IgD-negative memory B cell (primary cell): ENCODE data around the gene ATP5PB. TPM values are rescaled to one million over a fixed set of nuclear protein-coding genes. Genes with fewer than 3 reads are reported as not detected.

Source experiments
- H3K27ac Mint-ChIP-seq, 3 donors: one replicate each; pipeline ENCODE4 v1.8.0; 2020 to 2022; ENCODE audit warnings: mild to moderate bottlenecking in 3 of 3, mixed read lengths in 3 of 3, moderate library complexity in 1 of 3
- H3K27me3 Mint-ChIP-seq: one replicate; pipeline ENCODE4 v1.8.0; 2021; ENCODE audit warnings: mixed read lengths
- H3K36me3 Mint-ChIP-seq: one replicate; pipeline ENCODE4 v1.8.0; 2020; ENCODE audit warnings: mild to moderate bottlenecking, mixed read lengths
- H3K4me1 Mint-ChIP-seq, 3 donors: one replicate each; pipeline ENCODE4 v1.8.0; 2020 to 2022; ENCODE audit warnings: mixed read lengths in 3 of 3, mild to moderate bottlenecking in 1 of 3
- H3K4me3 Mint-ChIP-seq, 4 donors: one replicate each; pipeline ENCODE4 v1.8.0; 2020 to 2022; ENCODE audit warnings: mild to moderate bottlenecking in 4 of 4, mixed read lengths in 4 of 4, moderate library complexity in 3 of 4
- H3K9me3 Mint-ChIP-seq, 3 donors: one replicate each; pipeline ENCODE4 v1.8.0; 2020 to 2021; ENCODE audit warnings: mixed read lengths in 3 of 3, mild to moderate bottlenecking in 1 of 3
- polyA plus RNA-seq: library from polyadenylated mRNA; unstranded; fragments of 300-500 nt; fragmentation: Illumina TruSeq; gene quantifications from one replicate; pipeline ENCODE4 v1.2.3, GENCODE V29; 2021

The ATP5PB gene
- polyA plus RNA-seq = 390 TPM

GRCh38 chr1:111448918-111449702, at the start of gene ATP5PB, which contains the start of gene WDR77:
Gene ATP5PB (plus strand): TSS chr1:111449464. CDS start chr1:111449542, 78 bp downstream.
Gene WDR77 (minus strand): TSS chr1:111449256. CDS start chr1:111449169, 87 bp downstream.
- H3K27ac Mint-ChIP-seq = peak within 1 kb of the TSS; percentile 93 to 99 (median 99)
- peaks cover 41 to 53% (median 52%) of the 10 kb centered on the region in 3 donors for H3K4me1 Mint-ChIP-seq
- H3K27me3 Mint-ChIP-seq = no peaks in the 10 kb centered on the region
- H3K36me3 Mint-ChIP-seq = peaks cover 8% of the 10 kb centered on the region
- peak within 1 kb of the TSS; percentile 99 to 100 (median 100) for H3K4me3 Mint-ChIP-seq
- no peaks in the 10 kb centered on the region for H3K9me3 Mint-ChIP-seq

- H3K4me3 Mint-ChIP-seq = no peak overlapping the region
Measured at GRCh38 chr1:111399792-111400610, 49.3 kb upstream of the ATP5PB start.

DNA sequence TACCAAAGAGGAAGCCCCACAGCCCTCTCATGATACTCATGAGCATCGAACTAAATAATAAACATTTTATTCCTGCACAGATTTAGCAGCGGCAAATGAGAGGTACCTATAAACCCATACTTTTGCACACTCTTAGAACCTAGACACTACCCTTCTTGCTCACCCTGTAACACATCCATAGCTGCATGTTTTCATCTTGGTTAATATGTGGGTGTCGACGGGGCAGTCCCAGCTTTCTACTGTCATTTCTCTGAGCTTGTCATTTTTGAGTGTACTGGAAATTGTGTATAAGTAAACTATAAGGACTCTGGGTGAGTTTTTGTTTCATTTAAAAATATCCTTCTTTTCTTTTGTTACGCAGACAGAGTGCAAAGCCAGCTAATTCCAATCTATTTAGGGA, 47.2 kb upstream of the ATP5PB start:
- Mint-ChIP-seq H3K27ac (peak overlapping the region in 1 of 3 donors; percentile 24), H3K27me3 (peaks cover 2% of the 10 kb centered on the region), H3K4me3 (no peak overlapping the region), H3K36me3 (no peaks in the 10 kb centered on the region), H3K9me3 (peaks cover 0 to 2% (median 1%) of the 10 kb centered on the region in 3 donors), H3K4me1 (peaks cover 25 to 39% (median 28%) of the 10 kb centered on the region in 3 donors)

More at GRCh38 chr1:111399792-111400610, 49.3 kb upstream of the ATP5PB start:
- Mint-ChIP-seq H3K36me3 (no peaks in the 10 kb centered on the region), H3K27ac (no peak overlapping the region), H3K4me1 (peaks cover 11 to 21% (median 16%) of the 10 kb centered on the region in 3 donors), H3K27me3 (peaks cover 4% of the 10 kb centered on the region), H3K9me3 (peaks cover 0 to 2% (median 1%) of the 10 kb centered on the region in 3 donors)

GRCh38 chr1:111404588-111404987, 44.7 kb upstream of the ATP5PB start:
- H3K9me3 Mint-ChIP-seq = no peaks in the 10 kb centered on the region
- H3K27me3 Mint-ChIP-seq = peaks cover 2% of the 10 kb centered on the region
- peak overlapping the region in 2 of 4 donors; percentile 10 to 33 for H3K4me3 Mint-ChIP-seq

DNA sequence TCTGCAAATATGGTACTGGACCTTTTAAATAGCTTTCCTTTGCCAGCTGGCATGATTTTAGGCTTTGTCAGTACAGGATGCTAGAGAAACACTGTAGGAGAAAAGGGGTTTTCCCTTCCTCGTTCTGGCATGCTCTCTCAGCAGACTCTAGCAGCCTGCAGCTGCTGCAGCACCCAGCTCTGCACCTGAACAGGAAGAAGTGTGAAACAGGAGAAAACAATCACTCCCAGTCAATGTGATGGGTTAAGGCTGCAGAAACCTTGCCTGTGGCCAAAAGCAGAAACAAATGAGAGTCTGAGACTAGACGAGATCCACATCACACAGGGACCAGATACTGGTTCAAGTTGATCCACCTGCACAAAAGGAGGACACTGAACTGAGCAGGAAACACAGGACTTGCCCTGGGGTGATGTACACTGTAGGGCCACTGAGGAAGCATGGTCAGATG, 42.9 kb upstream of the ATP5PB start:
- Mint-ChIP-seq H3K4me3 (peak overlapping the region in 2 of 4 donors; percentile 73 to 86), H3K9me3 (no peaks in the 10 kb centered on the region), H3K27me3 (peaks cover 2% of the 10 kb centered on the region), H3K36me3 (no peaks in the 10 kb centered on the region), H3K27ac (peak overlapping the region in 2 of 3 donors; percentile 1 to 4), H3K4me1 (peaks cover 20 to 34% (median 24%) of the 10 kb centered on the region in 3 donors)

More at GRCh38 chr1:111404588-111404987, 44.7 kb upstream of the ATP5PB start:
- Mint-ChIP-seq H3K4me1 (peaks cover 25 to 38% (median 30%) of the 10 kb centered on the region in 3 donors), H3K36me3 (no peaks in the 10 kb centered on the region), H3K27ac (peak overlapping the region in 2 of 3 donors; percentile 1 to 9)

- H3K9me3 Mint-ChIP-seq = no peaks in the 10 kb centered on the region
- peak overlapping the region in 1 of 3 donors; percentile 23 for H3K27ac Mint-ChIP-seq
- H3K4me3 Mint-ChIP-seq = no peak overlapping the region
- H3K27me3 Mint-ChIP-seq = peaks cover 2% of the 10 kb centered on the region
- H3K36me3 Mint-ChIP-seq = no peaks in the 10 kb centered on the region
- H3K4me1 Mint-ChIP-seq = peaks cover 20 to 34% (median 24%) of the 10 kb centered on the region in 3 donors
Measured at GRCh38 chr1:111407301-111407700, 42.0 kb upstream of the ATP5PB start.

GRCh38 chr1:111412839-111413238, 36.4 kb upstream of the ATP5PB start:
- Mint-ChIP-seq H3K4me3 (no peak overlapping the region), H3K27ac (no peak overlapping the region), H3K4me1 (peaks cover 0 to 4% (median 4%) of the 10 kb centered on the region in 3 donors), H3K27me3 (no peaks in the 10 kb centered on the region), H3K9me3 (no peaks in the 10 kb centered on the region), H3K36me3 (peaks cover 4% of the 10 kb centered on the region)

GRCh38 chr1:111414756-111415155, 34.5 kb upstream of the ATP5PB start:
- Mint-ChIP-seq H3K9me3 (no peaks in the 10 kb centered on the region), H3K27ac (no peak overlapping the region), H3K27me3 (no peaks in the 10 kb centered on the region), H3K36me3 (peaks cover 8% of the 10 kb centered on the region), H3K4me1 (peaks cover 0 to 4% (median 4%) of the 10 kb centered on the region in 3 donors), H3K4me3 (no peak overlapping the region)

DNA sequence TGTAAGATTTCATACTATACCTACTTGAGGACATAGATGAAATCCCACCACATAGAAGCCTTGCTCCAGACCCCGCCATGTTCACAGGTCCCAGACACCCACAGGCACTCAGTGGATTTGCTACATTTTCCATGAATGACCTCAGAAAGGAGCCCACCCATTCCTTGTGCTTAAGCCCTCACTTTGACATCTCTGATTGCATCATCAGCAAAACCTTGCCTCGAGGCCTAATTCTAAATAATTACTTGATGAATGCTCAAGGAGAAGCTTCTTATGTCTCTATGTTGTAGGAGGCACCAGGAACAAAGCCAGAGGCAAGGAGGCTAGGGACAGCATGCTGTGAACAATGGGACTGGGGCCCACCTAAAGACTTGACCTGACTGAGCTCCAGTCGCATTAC, 33.8 kb upstream of the ATP5PB start:
- Mint-ChIP-seq H3K9me3 (no peaks in the 10 kb centered on the region), H3K27me3 (no peaks in the 10 kb centered on the region), H3K4me3 (no peak overlapping the region), H3K36me3 (peaks cover 8% of the 10 kb centered on the region), H3K27ac (no peak overlapping the region), H3K4me1 (peaks cover 0 to 4% (median 4%) of the 10 kb centered on the region in 3 donors)

DNA sequence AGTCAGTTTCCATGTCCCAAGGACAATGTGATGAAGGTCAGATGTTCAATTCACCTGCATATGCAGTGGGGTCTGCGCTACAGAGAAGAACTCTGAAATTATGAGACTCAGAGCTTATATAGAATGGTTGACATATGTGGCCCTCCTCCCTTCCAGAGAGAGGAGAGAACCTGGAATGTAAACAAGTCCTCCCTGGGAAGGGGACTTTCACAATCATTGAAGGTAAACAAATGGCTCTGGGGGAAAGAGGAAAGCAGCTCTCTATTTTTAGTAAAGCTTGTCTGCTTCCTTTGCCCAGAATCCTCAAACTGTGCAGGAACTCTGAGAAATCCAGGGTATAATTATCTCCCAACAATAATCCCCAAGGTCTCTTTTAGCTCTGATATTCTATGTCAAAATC, 31.5 kb upstream of the ATP5PB start:
- no peaks in the 10 kb centered on the region for H3K9me3 Mint-ChIP-seq
- H3K4me3 Mint-ChIP-seq = no peak overlapping the region
- no peaks in the 10 kb centered on the region for H3K27me3 Mint-ChIP-seq
- peak overlapping the region in 1 of 3 donors; percentile 15 for H3K27ac Mint-ChIP-seq
- H3K36me3 Mint-ChIP-seq = peaks cover 16% of the 10 kb centered on the region
- peaks cover 0 to 4% (median 4%) of the 10 kb centered on the region in 3 donors for H3K4me1 Mint-ChIP-seq

DNA sequence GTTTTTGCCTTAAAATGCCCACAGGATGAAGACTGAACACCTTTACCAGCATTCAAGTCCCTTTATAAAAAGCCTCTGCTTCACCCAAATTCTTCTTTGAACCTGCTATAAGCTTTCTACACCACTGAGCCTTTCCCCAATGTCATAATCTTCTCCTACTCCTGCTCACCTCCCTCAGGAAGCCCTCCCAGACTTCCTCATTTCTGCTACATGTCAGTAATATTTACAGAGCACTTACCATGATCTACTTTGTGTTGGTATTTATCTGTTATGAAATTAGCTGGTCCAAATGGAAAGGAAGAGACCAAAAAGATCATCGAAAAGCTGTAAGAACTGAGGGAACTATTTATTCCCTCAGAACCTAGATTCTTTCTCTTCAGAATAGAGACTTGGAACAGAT, 30.2 kb upstream of the ATP5PB start:
- H3K4me3 Mint-ChIP-seq = no peak overlapping the region
- H3K27me3 Mint-ChIP-seq = no peaks in the 10 kb centered on the region
- peaks cover 0 to 4% (median 4%) of the 10 kb centered on the region in 3 donors for H3K4me1 Mint-ChIP-seq
- H3K27ac Mint-ChIP-seq = no peak overlapping the region
- no peaks in the 10 kb centered on the region for H3K9me3 Mint-ChIP-seq
- peaks cover 23% of the 10 kb centered on the region for H3K36me3 Mint-ChIP-seq

GRCh38 chr1:111420377-111420776, 28.9 kb upstream of the ATP5PB start:
- Mint-ChIP-seq H3K4me1 (peaks cover 0 to 4% (median 4%) of the 10 kb centered on the region in 3 donors), H3K36me3 (peaks cover 27% of the 10 kb centered on the region), H3K4me3 (no peak overlapping the region), H3K27me3 (no peaks in the 10 kb centered on the region), H3K9me3 (no peaks in the 10 kb centered on the region), H3K27ac (no peak overlapping the region)

DNA sequence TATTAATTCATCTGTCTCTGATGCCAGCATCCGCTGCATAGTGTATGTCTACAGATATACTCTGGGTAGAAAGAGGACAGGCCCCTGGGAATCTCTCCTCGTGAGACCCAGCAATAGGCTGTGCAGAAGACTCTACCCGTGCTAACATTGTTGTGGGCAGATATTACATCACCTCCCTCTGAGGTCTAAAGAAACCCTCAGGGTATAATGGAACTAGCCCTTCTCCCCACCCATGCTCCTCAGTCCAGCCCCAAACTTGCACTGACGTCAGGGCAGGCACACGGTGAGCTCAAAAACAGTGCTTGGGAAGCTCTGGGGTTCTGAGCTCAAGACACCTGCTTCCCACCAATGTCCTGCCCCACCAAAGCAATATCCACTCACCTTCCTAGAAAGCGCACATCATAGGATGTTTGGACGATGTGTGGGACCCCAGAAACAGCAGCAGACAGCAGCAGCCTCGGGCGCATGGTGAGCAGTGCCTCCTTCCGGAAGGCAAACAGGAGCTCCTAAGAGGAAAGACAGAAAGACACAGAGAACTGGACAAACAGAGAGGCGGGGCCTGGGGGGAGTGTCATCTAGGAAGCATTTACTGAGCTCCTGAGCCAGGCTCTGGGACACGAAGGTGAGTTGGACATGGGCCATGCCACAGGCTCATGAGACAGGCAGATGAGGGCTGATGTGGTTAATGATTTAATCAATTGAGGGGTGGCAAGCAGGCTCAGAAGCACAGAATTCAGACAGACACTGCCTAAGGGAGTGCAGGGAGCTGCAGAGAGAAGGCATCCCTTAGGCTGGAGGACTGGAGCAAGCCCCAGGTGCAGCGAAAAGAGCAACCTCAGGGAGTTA, 26.5 kb upstream of the ATP5PB start:
- Mint-ChIP-seq H3K27ac (peak overlapping the region in 1 of 3 donors; percentile 5), H3K9me3 (no peaks in the 10 kb centered on the region), H3K4me3 (no peak overlapping the region), H3K27me3 (no peaks in the 10 kb centered on the region), H3K4me1 (no peaks in the 10 kb centered on the region), H3K36me3 (peaks cover 23% of the 10 kb centered on the region)

- H3K27me3 Mint-ChIP-seq = no peaks in the 10 kb centered on the region
- no peak overlapping the region for H3K4me3 Mint-ChIP-seq
- no peaks in the 10 kb centered on the region for H3K4me1 Mint-ChIP-seq
- peaks cover 18% of the 10 kb centered on the region for H3K36me3 Mint-ChIP-seq
- no peak overlapping the region for H3K27ac Mint-ChIP-seq
- H3K9me3 Mint-ChIP-seq = no peaks in the 10 kb centered on the region
Measured at GRCh38 chr1:111424281-111424680, 25.0 kb upstream of the ATP5PB start.
